ENCODE data around the gene SWT1. TPM values are rescaled to one million over a fixed set of nuclear protein-coding genes. Genes with fewer than 3 reads are reported as not detected.
A peak's percentile ranks its signal among the peaks of the same experiment; 100 is the strongest.

The SWT1 gene
- total and polyA plus RNA-seq, 2 of the 4 experiments (the other 2 are of a cell fraction) = 0.82 to 2.7 TPM

GRCh38 chr1:185257950-185258208 is 100.9 kb downstream of the SWT1 start:
- in situ Hi-C loops (cut with MboI; ENCODE audit: low sequenced_read_pairs) = no loop called here

More at GRCh38 chr1:185257950-185258208, 100.9 kb downstream of the SWT1 start:
- ChIA-PET POLR2A (ENCODE audit: unreplicated experiment) (no interaction called here), CTCF (no interaction called here)
- Histone ChIP-seq H3K14ac (replicated peaks; ENCODE audit: low read depth, low read length) (no peak overlapping the region), H3K4me2 (ENCODE audit: low read depth, low read length) (no peak overlapping the region), H3K27ac (ENCODE audit: insufficient read depth, low read length) (no peak overlapping the region), H3K27me3 (ENCODE audit: control insufficient read depth, insufficient read depth, low read length) (no peaks in the 10 kb centered on the region), H3K9me1 (ENCODE audit: insufficient read depth, low read length) (no peaks in the 10 kb centered on the region), H2BK5ac (ENCODE audit: low read depth, low read length, poor library complexity, severe bottlenecking) (no peak overlapping the region), H2BK20ac (ENCODE audit: low read depth, low read length) (no peak overlapping the region), H3K4me3 (ENCODE audit: insufficient read depth, low read depth, low read length) (no peak overlapping the region), H3K56ac (ENCODE audit: extremely low read depth, insufficient read depth, low read length) (no peak overlapping the region), H3K36me3 (ENCODE audit: control insufficient read depth, insufficient read depth, low read length) (no peaks in the 10 kb centered on the region), H2BK120ac (ENCODE audit: low read depth, low read length) (no peak overlapping the region), H4K5ac (ENCODE audit: low read depth, low read length) (no peak overlapping the region), H4K20me1 (ENCODE audit: insufficient read depth, low read length) (no peaks in the 10 kb centered on the region), H2AFZ (replicated peaks; ENCODE audit: low read length, poor library complexity) (no peak overlapping the region), H2AK9ac (replicated peaks; ENCODE audit: low read depth, low read length, poor library complexity) (no peak overlapping the region), H3K18ac (ENCODE audit: low read depth, low read length) (no peak overlapping the region), H3K23ac (ENCODE audit: low read depth, low read length) (no peak overlapping the region), H2AK5ac (ENCODE audit: low read depth, low read length) (no peak overlapping the region), H4K91ac (ENCODE audit: insufficient read depth, low read depth, low read length) (no peak overlapping the region), H3K9ac (ENCODE audit: low read depth, low read length) (no peak overlapping the region), H3K4ac (ENCODE audit: low read depth, low read length) (no peak overlapping the region), H2BK15ac (ENCODE audit: low read depth, low read length) (no peak overlapping the region), H4K8ac (ENCODE audit: low read depth in 2 of 2, low read length in 2 of 2) (no peak overlapping the region), H3K4me1 (ENCODE audit: control insufficient read depth, insufficient read depth, low read length) (peaks cover 5% of the 10 kb centered on the region; the same call in 1 of the 2 replicates), H3K79me1 (ENCODE audit: low read depth in 1 of 2, low read length in 2 of 2) (no peaks in the 10 kb centered on the region), H3K9me3 (ENCODE audit: control insufficient read depth, insufficient read depth, low read length) (no peaks in the 10 kb centered on the region)
- dilution Hi-C loops (cut with HindIII; ENCODE audit: low sequenced_read_pairs, unreplicated experiment) (no loop called here), intact Hi-C loops (cut with micrococcal nuclease) (no loop called here)
- no CpG with 5 or more reads among the region's 2 CpGs for WGBS, 2 experiments (ENCODE audit: extremely low coverage in 2 of 2, insufficient read length in 1 of 2)
- peak; percentile 17 for DNase-seq
- BruUV-seq (replicated peaks) = no TSS peak
- ATAC-seq (ENCODE audit: low read depth) = no peak
- TF ChIP-seq NFE2L2 (IDR thresholded peaks at IDR 0.05; ENCODE audit: low read depth, low read length) (no peak), MAFK (IDR thresholded peaks at IDR 0.05; ENCODE audit: low read depth, low read length) (no peak), ELK1 (IDR thresholded peaks at IDR 0.05; ENCODE audit: borderline replicate concordance, low read depth, low read length) (no peak), FOS (IDR thresholded peaks at IDR 0.05; ENCODE audit: low read depth, low read length) (no peak), RAD21 (IDR thresholded peaks at IDR 0.05; ENCODE audit: low read length) (no peak)

Data from IMR-90 (cell line).